Body of pancreas (tissue), 4 donors: Measurements from ENCODE around the gene LCAT. TPM values are rescaled to one million over a fixed set of nuclear protein-coding genes. Genes with fewer than 3 reads are reported as not detected.
"Not testable (repeated sequence)": the region's sequence is repeated elsewhere in the genome, so short reads cannot be mapped to it uniquely, and the experiment has no call there.

ENCODE experiments used
- ATAC-seq: fragments of 150-250 bp; one replicate; pipeline ENCODE4 v1.9.1; 2016
- DNase-seq, 4 donors: peaks; one replicate each; pipeline ENCODE4 v3.0.0-alpha.2; 2019
- H3K27ac ChIP-seq, 4 donors: fragments of 200-600 bp; sonication (generic); 1 replicate in 3 of 4; 2 replicates in 1 of 4; pipeline versions ENCODE4 v1.5.1 to v1.6.1; 2016 to 2019; ENCODE audit warnings: mild to moderate bottlenecking in 1 of 4, mixed read lengths in 1 of 4, moderate library complexity in 1 of 4
- H3K27me3 ChIP-seq, 2 donors: fragments of 200-600 bp; sonication (generic); one replicate each; pipeline ENCODE4 v1.6.0; 2016; ENCODE audit warnings: mild to moderate bottlenecking in 1 of 2
- H3K36me3 ChIP-seq, 2 donors: fragments of 200-600 bp; sonication (generic); replicated peaks in 1 of 2; 2 replicates each; pipeline ENCODE4 v1.5.1; 2016; ENCODE audit warnings: low read depth in 2 of 2; ENCODE audit not compliant: insufficient read depth in 1 of 2
- H3K4me1 ChIP-seq: fragments of 200-600 bp; sonication (generic); one replicate; pipeline ENCODE4 v1.6.0; 2016
- H3K4me3 ChIP-seq, 2 donors: fragments of 200-600 bp; sonication (generic); 1 replicate in 1 of 2; 2 replicates in 1 of 2; pipeline ENCODE4 v1.5.1; 2016 to 2019
- H3K9me3 ChIP-seq, 3 donors: fragments of 200-600 bp; sonication (generic); 1 replicate in 2 of 3; 2 replicates in 1 of 3; pipeline ENCODE4 v1.5.1; 2016
- CTCF ChIP-seq, 7 experiments: fragments of 450-650 bp in 4 of 7; fragments of 200-600 bp in 3 of 7; sonication (generic) in 3 of 7; IDR thresholded peaks; one replicate each; pipeline ENCODE4 v1.5.1; 2016 to 2019; ENCODE audit warnings: antibody characterized with exemption in 7 of 7
- POLR2A ChIP-seq, 3 donors: fragments of 450-650 bp; IDR thresholded peaks; one replicate each; pipeline ENCODE4 v1.6.1; 2016; ENCODE audit warnings: antibody characterized with exemption in 3 of 3, mild to moderate bottlenecking in 2 of 3
- WGBS, 2 donors: methylation state at CpG; one replicate each; pipeline ENCODE4 v1.1.5; 2017; 5-methylcytosine and 5-hydroxymethylcytosine counted together
- intact Hi-C: fragments of 100-400 bp; cut with DNase I; formaldehyde crosslinking; loops from one replicate; pipeline ENCODE4 v1.15.1; 2023
- total RNA-seq, 2 donors: library from RNA; depleted of rRNA; stranded (reverse); fragments of >200 nt; gene quantifications; one replicate each; pipeline ENCODE4 v1.1.0, GENCODE V29; 2016

The LCAT gene
- total RNA-seq, 2 donors from 2014 or later = 7.5 to 17.8 TPM

- Histone ChIP-seq H3K27me3 (no peaks in the 10 kb centered on the region), H3K4me1 (peaks cover 27% of the 10 kb centered on the region), H3K27ac (peak overlapping the region in 1 of 4 donors; percentile 9), H3K4me3 (no peak overlapping the region), H3K9me3 (no peaks in the 10 kb centered on the region), H3K36me3 (no peaks in the 10 kb centered on the region)
- ATAC-seq = no peak
- no peak for DNase-seq
- TF ChIP-seq POLR2A (IDR thresholded peaks at IDR 0.05) (no peak), CTCF (IDR thresholded peaks at IDR 0.05) (no peak)
- intact Hi-C loops = no loop called here
- WGBS, 2 donors = 67 to 84% methylated on average over 5 to 6 of the region's 6 CpGs
Observed at GRCh38 chr16:67917140-67917851, 26.6 kb downstream of the LCAT start.

DNA sequence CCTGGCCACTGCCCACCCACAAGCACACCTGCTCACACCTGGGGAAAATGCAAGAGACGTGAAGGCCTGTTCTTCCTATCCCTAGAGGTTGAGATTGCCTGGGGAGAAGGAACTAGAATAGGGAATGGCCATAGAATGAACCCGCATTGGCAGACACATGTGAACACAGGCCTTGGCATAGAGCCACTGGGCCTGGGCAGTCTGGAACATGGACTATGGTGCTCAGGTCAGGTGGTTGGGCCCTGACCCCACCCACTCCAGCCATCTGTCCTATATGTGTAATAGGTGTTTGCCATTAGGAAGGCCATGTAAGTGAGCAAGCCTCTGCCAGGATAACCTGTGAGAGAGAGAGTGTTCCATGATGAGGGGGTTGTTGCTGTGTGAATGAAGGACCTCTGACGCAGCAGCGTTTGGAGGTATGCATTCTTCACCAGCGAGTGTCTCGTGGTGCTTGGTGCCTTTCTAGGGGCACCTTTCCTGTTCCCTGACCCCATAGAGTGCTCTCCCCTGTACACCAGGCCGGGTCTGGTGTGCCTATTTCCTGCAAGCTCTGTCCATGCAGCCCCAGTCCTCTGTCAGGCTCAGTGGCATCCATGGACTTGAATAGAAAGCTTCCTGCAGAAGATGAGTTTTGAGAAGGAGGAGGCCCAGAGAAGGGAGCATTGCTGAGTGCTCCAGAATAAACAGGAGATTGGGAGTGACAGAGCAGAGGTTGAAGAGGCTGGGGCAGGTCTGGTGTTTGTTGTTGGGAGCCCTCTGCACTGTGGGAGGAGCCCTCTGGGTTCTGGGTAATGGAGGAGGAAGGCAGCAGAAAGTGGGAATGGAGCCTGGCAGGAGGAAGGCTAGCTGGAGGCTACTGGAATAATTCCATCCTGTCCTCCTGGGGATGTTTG, 27.8 kb downstream of the LCAT start:
- DNase-seq = peak; percentile 51 to 82 (median 72)
- H3K27me3 ChIP-seq = no peaks in the 10 kb centered on the region
- no peak overlapping the region for H3K4me3 ChIP-seq
- H3K4me1 ChIP-seq = peaks cover 27% of the 10 kb centered on the region
- peak; percentile 57 for ATAC-seq
- TF ChIP-seq CTCF (IDR thresholded peaks at IDR 0.05) (no peak), POLR2A (IDR thresholded peaks at IDR 0.05) (no peak)
- no peak overlapping the region for H3K27ac ChIP-seq
- intact Hi-C loops = no loop called here
- H3K36me3 ChIP-seq = no peaks in the 10 kb centered on the region
- H3K9me3 ChIP-seq = no peaks in the 10 kb centered on the region
- WGBS, 2 donors = 66 to 73% methylated on average over 7 of the region's 7 CpGs

GRCh38 chr16:67915496-67915769, 28.5 kb downstream of the LCAT start:
- H3K27me3 ChIP-seq, ATAC-seq, intact Hi-C loops, H3K27ac ChIP-seq, H3K9me3 ChIP-seq, H3K36me3 ChIP-seq, H3K4me3 ChIP-seq, DNase-seq: not testable (repeated sequence)
- peaks cover 27% of the 10 kb centered on the region for H3K4me1 ChIP-seq
- 33 to 81% methylated on average over 1 to 2 of the region's 2 CpGs for WGBS, 2 donors

GRCh38 chr16:67914758-67915495, 29.0 kb downstream of the LCAT start:
- ATAC-seq (no peak), DNase-seq (no peak)
- intact Hi-C loops = no loop called here
- TF ChIP-seq CTCF (IDR thresholded peaks at IDR 0.05) (no peak), POLR2A (IDR thresholded peaks at IDR 0.05) (no peak)
- WGBS, 2 donors = 59 to 66% methylated on average over 6 to 7 of the region's 7 CpGs
- H3K27me3 ChIP-seq = no peaks in the 10 kb centered on the region
- H3K9me3 ChIP-seq = no peaks in the 10 kb centered on the region
- no peak overlapping the region for H3K4me3 ChIP-seq
- peaks cover 27% of the 10 kb centered on the region for H3K4me1 ChIP-seq
- H3K36me3 ChIP-seq = peaks cover 0 to 2% of the 10 kb centered on the region in 2 donors
- H3K27ac ChIP-seq = no peak overlapping the region

DNA sequence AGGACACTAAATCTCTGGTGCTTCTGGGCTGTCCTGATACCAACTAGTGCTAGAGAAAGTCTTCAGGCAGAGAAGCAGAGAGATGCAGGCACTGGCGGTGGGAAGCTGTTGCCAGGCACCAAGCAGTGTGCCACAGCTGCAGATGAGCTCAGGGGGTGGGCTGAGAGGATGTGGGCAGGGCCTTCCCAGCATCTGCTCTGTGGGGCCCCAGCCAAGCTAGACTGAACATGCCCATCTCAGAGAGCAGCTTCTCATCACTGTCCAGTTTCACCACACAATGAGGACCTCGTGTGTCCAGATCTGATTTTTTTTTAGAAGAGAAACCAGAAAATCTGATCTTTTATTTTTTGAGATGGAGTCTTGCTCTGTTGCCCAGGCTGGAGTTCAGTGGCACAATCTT, 33.8 kb downstream of the LCAT start:
- peaks cover 1% of the 10 kb centered on the region for H3K4me1 ChIP-seq
- H3K9me3 ChIP-seq = no peaks in the 10 kb centered on the region
- H3K36me3 ChIP-seq = peaks cover 0 to 13% of the 10 kb centered on the region in 2 donors
- H3K27me3 ChIP-seq = no peaks in the 10 kb centered on the region
- WGBS, 2 donors = 75 to 89% methylated on average over 2 of the region's 2 CpGs
- H3K27ac ChIP-seq = no peak overlapping the region
- no peak for ATAC-seq
- H3K4me3 ChIP-seq = no peak overlapping the region
- TF ChIP-seq CTCF (IDR thresholded peaks at IDR 0.05) = no peak
- TF ChIP-seq POLR2A (IDR thresholded peaks at IDR 0.05) = no peak
- intact Hi-C loops = no loop called here
- DNase-seq = no peak
